GM04504 (cell line): Measurements from ENCODE around the gene MAPKAP1.
A peak's percentile ranks its signal among the peaks of the same experiment; 100 is the strongest.

Source experiments
- DNase-seq: peaks from one replicate; pipeline ENCODE4 v3.0.0-alpha.2; 2012; ENCODE audit warnings: low read depth

Gene MAPKAP1

DNA sequence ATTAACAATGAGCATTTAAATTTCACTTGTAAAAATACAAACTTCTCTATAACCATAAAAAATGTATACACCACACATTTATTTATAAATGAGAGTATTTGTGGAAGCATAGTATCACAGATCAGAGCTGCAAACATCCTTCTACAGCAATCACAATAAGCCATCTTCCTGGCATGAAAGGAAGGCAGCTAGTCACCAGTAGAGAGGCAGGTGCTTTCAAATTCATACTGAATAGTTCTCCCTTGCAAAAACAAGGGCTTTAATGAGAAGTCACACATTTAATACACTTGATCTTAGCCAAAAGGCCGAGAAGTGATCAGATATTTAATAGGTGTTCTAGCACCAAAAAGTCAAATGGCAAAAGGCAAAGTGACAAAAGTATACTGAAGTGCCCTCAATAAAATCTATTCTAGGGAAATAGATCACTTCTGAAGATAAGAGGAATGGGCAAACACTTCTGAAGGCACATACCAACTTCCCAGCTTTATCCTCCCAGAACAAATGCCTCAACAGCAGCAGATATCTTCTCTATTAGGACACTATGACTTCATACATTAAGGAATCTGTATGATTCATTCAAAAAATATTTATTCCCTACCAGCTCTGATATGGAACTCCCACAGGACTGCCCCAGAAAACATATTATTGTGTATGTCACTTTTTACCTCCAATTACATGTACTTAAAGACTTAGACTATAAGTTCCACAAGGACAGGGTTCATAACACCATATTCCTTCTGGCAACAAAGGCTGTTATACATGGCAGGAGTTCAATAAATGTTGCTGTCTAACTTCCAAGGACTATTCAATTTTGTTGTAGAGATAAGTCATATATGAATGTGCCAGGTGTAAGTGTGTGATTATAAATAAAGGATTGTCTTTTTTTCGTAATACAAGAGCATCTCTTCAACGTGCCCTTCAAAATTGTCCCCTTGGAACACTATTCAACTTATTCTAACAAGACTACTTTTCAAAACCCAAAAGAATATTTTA, 31.7 kb downstream of the MAPKAP1 start:
- DNase-seq: no peak

DNA sequence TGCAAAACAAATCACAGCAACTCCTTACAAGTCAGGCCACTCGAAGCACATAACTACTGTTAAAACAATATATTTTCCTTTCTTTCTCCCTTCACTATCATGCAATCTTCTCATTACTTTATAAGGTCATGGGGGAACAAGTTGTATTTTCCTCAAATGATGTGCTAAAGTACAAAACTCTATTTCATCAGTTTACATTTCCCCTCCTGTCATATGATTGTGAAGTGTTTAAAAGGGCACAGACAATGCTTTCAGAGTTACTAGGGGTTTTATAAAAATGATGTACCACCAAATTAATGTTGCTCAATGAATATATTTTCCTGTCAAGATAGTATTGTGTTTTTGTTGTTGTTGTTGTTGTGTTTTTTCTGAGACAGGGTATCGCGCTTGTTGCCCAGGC, 34.1 kb downstream of the MAPKAP1 start:
- no peak for DNase-seq

DNA sequence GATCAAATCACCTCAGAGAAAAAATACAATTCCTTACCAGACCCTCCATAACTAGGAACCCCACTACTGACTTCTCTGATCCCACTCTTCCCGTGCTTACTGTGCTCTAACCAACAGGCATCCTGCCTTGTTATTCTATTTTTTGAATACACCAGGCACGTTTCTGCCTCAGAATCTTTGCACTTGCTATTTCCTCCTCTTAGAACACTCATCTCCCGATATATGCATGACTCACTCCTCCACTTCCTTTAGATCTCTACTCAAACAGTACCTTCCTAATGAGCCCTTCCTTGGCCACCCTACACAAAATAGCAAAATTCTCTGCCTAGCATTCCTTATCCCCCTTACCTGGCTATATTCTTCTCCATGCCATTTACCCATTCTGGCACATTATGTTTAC, 43.9 kb downstream of the MAPKAP1 start:
- DNase-seq: no peak

DNA sequence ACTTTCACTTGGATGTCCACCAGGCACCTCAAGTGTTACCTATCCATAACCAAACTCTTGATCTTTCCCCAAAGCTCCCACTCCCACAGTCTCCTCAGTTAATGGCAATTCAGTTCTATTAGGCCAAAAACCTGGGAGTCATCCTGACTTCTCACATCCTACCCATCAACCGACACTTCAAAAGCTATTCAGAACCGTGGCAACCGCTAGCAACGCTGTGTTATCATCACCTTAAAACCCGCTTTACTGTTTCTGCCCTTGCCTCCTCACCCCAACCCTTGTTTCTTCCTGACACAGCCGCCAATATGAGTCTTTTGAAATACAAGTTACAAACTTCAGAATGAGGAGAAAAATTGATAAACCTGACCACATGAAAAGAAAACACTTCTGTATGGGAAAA, 46.5 kb downstream of the MAPKAP1 start:
- DNase-seq: no peak

DNA sequence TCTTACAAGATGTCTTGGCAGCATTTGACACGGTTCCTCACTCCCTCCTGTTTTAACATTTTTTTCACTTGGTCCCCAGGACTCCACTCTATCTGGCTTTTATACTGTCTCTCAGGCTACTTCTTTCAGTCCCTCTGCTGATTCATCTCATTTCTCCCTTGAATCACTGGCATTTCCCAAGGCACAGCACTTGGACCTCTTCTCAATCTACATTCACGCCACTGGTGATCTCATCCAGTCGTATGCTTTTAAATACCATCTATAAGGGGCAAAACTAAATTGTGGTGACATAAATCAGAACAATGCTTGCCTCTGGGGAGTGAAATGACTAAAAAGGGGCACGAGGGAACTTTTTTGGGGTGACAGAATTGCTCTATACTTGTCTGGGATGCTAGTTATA, 47.1 kb downstream of the MAPKAP1 start:
- DNase-seq: no peak

DNA sequence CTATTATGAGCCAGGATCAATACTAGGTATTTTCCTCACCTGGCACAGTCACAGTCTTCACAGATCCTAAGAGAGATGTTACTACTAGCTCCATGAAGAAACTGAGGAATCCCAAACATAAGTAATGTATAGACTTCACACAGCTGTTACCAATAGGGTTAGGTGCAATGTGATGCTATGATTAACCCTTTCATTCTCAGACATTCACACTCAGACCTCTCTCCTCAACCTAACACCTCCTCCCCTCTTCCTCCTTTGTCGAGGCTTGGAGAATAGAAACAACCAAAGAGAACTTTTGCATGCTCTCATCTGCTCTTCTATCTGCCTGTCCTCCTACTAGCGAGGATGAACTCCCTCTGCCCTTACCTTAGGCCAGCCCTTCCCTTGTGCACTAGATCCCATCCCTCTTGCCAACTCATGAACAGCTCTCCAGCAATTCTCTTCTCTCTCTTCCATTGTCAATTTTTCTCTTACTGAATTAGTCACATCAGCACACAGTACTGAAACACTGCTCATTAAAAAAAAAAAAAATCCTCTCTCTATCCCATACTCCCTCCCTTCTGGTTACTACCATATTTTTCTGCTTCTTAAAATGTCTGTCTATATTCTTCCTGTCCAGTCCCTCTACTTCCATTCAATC, 47.7 kb downstream of the MAPKAP1 start:
- DNase-seq: no peak

DNA sequence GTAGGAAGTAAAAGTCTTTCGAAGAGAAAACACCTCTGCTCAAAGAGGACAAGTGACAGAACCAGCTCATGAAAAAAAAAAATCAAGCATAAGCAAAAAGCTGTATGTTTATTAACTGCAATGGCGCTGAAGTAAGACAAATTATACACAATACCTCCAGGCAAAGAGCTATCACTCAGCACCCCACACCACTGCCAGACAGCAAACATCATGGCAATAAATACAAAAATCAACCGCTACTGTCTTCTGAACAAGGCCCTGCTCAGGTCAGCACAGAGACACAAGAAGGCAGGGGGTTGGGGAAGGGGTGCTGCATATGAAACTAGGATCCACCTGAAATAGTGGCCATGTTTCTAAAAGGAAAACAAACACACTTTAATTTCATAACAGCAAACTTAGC, 50.4 kb downstream of the MAPKAP1 start:
- DNase-seq: no peak

DNA sequence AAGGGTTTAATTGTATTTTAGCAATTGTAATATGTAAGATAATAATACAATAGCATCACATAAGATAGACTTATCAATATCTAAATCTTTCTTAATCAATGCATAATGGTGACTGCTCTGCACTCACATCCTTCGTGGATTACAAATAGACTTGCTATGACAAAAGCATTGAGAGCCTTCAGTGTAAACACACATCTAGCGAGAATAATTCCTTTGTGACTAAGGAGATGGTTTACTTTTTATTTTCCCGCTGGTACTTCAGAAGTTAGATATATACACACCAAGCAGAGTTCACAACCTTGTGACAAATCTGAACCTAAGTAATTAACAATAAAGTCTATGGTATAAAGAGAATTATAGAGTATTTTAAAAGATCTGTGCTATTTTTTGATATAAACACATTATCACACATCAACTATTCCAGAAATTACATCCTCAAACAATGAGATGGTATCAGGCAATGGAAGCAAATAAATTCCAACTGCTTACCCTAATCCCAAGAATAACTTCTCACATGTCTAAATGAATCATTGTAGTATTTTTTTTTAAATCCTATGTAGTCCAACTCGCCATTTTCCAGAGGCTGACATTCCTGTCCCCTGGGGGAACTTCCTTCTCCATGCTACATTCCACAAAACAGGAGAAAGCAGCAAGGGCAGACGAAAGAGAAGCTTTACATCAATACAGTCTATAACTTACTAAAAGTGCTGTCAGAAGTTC, 51.2 kb downstream of the MAPKAP1 start:
- DNase-seq: no peak

DNA sequence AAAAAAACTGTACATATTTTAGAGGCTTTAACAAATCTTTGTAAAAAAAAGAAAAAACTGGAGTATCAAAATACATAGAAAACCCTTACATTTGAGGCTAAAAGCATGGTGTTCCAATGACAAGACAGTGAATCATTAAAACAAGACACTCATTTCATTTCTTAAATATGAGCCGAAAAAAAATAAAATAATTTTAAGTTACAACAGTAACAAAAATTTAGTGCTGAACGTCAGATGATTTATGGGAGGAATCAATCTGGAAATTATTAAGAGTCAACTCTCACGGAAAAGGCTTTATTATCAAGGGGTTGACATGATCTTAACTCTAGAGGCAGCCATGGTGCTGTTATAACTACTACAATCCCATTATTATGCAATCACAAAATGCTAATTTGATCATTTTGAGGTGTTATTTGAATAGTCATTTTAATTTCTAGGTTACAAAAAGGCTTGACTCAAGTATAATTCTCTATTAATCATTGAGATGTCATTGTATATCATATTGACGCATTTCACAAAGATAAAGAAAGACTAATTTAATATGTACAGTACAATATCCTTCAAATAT, 51.9 kb downstream of the MAPKAP1 start:
- DNase-seq: no peak

DNA sequence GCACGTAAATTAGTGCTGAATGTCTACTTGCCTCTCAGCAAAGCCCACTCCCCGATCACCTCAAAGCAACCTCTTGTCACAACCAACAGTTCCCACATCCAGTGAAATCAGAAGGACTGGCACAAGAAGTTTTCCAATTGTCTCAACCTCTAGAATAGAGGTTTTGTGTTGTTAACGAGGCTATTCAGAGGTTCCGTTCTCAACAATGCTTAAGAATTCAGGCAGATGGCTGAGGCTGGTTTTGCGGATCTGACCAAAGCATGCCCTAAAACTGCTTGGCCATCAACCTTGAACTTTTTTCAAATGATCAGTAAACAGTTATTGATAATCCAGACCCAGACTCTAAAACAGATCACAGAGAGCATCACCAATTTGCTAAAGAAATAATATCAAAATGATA, 52.9 kb downstream of the MAPKAP1 start:
- DNase-seq: no peak

DNA sequence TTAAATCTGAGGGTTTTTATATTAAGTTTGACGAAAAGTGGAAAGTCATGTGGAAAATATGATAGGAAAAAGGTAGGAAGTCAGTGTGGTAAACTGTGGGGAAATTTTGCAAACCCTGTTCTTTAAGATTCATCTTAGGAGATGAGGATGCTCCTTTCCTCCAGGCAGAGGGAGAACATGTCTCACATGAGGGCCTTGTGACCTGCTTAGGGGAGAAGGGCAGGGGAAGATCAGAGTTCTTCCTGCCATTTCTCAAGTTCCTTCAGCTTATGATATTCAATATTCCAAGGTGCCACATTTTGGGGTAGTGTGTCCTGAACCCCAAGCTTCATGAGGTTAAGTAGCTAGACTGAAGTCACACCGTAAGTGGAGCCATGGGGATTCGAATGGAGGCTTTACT, 53.7 kb downstream of the MAPKAP1 start:
- DNase-seq: no peak

DNA sequence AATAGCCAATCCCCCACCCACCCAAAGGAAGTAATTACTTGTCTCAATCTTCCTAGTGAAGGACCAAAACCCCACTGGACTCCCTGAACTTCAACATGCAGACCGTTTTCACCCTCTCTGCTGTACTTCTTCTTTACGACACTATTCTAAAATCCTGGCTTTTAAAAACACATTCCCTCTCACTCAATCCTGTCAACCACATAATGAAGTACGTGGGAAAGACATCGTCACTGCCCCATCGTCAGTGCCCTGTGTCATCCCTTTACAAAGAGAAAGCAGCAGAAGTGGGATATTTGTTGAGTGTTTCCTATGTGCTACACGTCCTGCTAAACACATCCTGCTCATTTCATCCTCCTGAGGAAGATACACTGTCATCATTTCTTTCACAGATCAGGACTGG, 54.2 kb downstream of the MAPKAP1 start:
- no peak for DNase-seq

DNA sequence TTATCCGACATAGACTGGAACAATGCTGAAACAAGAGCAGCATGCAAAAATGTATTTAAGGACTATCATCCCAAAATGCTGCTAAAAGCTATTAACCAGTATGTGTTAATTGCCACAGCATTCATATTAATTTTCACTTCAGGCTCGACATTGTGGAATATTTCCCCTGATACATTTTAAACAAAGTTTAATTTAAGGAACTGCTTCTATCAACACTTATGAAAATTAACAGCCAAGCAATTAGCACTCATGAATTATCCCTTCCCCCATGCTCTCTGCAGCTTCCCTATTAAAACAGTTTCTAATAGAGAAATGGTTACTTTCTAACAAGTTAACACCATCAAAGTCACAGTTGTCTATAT, 54.8 kb downstream of the MAPKAP1 start:
- DNase-seq: no peak

DNA sequence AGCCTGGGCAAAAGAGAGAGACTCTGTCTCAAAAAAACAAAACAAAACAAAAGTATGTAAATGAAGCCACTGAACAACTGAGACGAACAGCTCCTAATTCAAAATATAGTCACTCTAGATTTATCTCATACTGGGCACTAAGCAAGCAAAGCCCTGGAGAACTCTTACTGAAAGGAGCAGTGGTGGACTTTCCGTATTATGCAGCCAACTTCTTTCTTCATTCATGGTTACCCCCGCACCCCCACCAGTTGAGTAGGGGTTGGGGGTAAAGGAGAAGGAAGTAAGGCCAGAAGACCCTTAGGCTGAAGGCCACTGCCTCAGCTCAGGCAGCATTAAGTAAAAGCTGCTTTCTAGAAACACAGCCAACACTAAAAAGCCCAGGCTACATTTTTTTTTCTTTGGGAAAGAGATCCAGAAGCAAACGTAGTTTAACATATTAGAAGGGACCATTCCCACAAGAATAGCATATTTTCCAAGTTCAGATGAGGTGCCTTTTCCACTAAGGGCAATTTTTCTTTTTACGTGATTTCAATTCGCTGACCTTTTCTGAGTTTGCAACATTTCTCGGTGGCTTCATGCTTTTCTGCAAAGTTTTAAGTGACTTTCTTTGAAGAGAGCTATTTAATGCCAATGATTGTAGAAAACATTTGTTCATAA, 55.3 kb downstream of the MAPKAP1 start:
- DNase-seq: no peak

DNA sequence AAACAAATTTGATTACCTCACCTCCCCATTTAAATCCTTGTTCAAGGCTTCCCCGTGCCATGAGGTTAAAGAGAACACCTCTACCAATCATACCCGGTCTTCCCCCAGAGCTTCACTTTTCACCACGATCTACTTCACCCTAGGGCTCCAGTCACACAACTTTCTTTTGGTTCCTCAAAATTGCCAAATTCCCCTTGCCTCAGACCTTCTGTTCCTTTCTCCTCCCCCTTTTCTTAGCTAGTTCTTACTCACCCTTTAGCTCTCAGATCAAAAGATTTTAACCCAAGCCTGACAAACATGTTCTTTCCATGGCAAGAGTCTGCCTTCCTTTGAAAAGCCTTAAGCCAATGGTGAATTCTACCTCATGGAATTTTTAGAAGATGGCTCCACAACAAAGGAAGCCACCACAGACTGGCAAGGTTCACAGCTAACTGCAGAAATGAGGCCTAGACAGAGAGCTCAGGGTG, 56.7 kb downstream of the MAPKAP1 start:
- no peak for DNase-seq

DNA sequence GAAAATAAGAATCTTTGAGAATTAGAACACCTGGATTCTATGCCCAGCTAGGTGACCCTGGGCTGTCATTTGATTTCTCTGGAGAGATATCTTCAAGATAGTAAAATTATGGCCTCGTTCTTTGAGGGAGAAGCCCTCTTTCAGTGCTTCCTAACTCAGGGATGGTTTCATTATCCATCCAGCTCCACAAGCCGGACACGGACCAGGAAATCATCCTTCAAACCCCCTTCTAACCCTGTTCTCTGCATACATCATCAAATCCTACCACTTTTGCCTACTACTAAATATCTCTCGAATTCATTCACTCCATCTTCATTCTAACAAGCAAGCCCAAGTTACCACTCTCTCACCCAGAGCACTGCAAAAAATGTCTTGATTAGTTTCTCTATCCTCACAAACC, 57.2 kb downstream of the MAPKAP1 start:
- no peak for DNase-seq

DNA sequence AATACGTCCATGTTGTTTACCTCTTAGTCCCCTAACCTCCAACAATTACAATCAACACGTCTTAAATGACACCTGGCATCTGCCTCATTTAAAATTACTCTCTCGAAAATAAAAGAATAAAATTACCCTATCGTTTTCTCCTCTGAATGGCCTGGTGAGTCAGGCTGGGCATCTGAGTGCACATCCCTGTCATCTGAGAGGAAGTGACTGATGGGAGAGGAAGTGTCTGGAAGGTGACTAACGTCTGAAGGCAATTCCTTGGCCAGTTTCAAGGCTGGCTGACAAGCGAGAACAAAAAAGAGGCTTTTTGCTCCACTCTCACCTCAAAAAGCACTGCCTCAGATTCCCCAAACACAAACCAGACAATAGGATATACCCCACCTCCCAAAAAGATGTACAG, 57.7 kb downstream of the MAPKAP1 start:
- DNase-seq: peak; percentile 76

DNA sequence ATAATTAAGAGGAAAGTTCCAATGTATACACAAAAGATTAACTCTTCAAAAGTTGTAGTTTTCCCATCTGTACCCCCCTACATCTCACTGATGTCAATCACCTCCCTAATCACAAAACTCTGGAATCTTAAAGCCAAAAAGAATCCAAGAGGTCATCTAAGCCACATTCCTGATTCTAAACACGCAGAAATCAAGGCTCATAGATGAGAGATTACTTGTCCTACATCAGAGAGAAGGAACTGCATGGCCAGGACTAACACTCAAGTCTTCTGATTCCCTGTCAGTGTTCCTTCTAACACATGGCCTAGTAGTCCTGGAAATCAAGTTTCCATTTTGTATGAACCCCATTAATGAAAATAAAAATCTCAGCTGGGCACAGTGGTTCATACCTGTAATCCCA, 58.7 kb downstream of the MAPKAP1 start:
- no peak for DNase-seq

DNA sequence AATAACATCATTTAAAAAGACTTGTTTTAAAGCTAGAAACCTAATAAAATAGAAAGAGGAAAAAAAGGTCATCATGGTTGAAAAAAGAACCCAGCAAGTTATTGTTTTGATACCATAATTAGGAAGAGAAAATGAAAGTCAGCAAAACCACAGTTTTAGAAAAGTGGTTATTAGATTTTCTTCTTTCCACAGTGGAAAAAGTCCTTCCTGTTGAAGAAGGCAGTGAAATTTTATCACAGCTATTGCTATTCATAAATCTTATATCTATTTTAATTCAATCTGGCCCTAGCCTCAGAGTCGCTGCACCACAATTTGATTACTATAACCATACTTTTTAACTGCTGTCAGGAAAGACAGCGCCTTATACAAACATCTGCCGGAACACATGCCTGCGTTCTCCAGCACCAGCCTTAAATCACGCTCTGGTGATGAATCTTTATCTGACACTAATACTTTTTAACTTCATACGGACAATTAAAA, 60.3 kb downstream of the MAPKAP1 start:
- no peak for DNase-seq

DNA sequence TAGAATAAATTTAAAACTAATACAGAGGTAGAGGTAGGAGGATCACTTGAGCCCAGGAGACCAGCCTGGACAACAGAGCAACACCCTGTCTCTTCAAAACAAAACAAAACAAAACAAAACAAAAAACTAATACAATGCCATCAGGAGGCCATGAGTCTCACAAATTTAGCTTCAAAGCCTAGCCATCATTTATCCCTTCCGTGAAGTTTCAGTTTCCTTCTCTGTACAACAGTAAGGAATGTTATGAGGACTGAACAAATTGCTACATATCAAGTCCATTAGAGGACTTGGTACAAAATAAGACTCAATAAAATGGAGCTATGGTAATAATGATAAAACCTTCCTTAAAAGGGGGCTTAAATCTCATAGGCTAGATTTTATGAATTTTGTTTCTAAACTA, 60.8 kb downstream of the MAPKAP1 start:
- DNase-seq: no peak

DNA sequence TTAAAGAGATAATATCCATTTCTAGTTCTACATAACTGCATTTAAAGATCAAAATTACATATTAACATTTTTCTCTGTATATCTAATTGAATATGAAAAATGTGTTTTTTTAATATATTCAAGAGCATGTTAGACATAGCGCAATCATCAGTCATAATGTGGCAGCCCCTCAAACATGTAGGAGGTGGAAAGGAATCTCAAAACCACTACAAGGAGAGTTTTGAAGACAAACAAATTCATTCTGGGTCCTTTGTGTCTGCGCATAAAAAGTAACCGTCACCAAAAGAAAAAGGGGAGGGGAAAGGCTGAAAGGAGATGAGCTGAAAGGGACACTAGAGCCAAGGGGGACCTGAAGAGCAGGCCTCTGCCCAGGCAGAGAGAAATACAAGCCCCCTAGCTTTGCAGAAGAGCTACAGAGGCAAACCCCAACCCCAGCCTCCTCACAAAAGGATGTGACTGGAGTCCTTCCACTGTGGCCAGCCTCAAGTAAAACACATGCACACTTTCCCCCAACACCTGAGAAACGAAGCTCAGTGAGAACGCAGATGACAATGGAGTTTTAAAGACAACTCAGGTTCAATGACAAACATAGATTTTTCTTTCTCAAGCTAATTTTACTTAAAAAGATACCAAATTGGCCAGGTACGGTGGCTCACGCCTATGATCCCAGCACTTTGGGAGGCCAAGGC, 62.0 kb downstream of the MAPKAP1 start:
- no peak for DNase-seq
